CD14-positive monocyte (primary cell): ENCODE results near the gene LIN54. TPM values are rescaled to one million over a fixed set of nuclear protein-coding genes. Genes with fewer than 3 reads are reported as not detected.

ENCODE experiments used
- DNase-seq, 3 donors: peaks; one replicate each; pipeline ENCODE4 v3.0.0-alpha.2; 2011 to 2022
- H2AFZ ChIP-seq: 2 replicates; pipeline ENCODE4 v1.6.0; 2012; ENCODE audit warnings: mild to moderate bottlenecking, low read depth, low read length, inconsistent platforms; ENCODE audit not compliant: insufficient read depth, poor library complexity, severe bottlenecking
- H3K27ac ChIP-seq, 2 donors: 1 replicate in 1 of 2; 2 replicates in 1 of 2; pipeline ENCODE4 v1.5.1; 2012 to 2013; ENCODE audit warnings: low read length in 2 of 2, control low read depth in 1 of 2, inconsistent platforms in 1 of 2, low read depth in 1 of 2, mild to moderate bottlenecking in 1 of 2
- H3K27me3 ChIP-seq, 2 donors: one replicate each; pipeline versions ENCODE4 v1.6.0 to v1.6.1; 2011 to 2013; ENCODE audit warnings: low read length in 2 of 2; ENCODE audit not compliant: control insufficient read depth in 2 of 2, insufficient read depth in 2 of 2
- H3K36me3 ChIP-seq, 2 donors: replicated peaks in 1 of 2; 1 replicate in 1 of 2; 2 replicates in 1 of 2; pipeline versions ENCODE4 v1.5.1 to v1.6.1; 2012 to 2013; ENCODE audit warnings: low read length in 2 of 2, control low read depth in 1 of 2, inconsistent platforms in 1 of 2, mild to moderate bottlenecking in 1 of 2; ENCODE audit not compliant: insufficient read depth in 2 of 2, control insufficient read depth in 1 of 2
- H3K4me1 ChIP-seq, 2 donors: 1 replicate in 1 of 2; 2 replicates in 1 of 2; pipeline versions ENCODE4 v1.5.1 to v1.6.1; 2012 to 2013; ENCODE audit warnings: low read length in 2 of 2, control low read depth in 1 of 2, inconsistent platforms in 1 of 2, mild to moderate bottlenecking in 1 of 2, moderate library complexity in 1 of 2; ENCODE audit not compliant: insufficient read depth in 2 of 2, control insufficient read depth in 1 of 2
- H3K4me2 ChIP-seq: replicated peaks from 2 replicates; pipeline ENCODE3; 2012; ENCODE audit warnings: low read length, moderate library complexity, mild to moderate bottlenecking; ENCODE audit not compliant: poor library complexity, severe bottlenecking; ENCODE audit errors: extremely low read depth
- H3K4me3 ChIP-seq, 3 experiments: fragments of 200-600 bp in 1 of 3; sonication (generic) in 1 of 3; replicated peaks in 1 of 3; 1 replicate in 2 of 3; 2 replicates in 1 of 3; pipeline ENCODE4 v1.5.1; 2011 to 2013; ENCODE audit warnings: low read length in 3 of 3, mild to moderate bottlenecking in 3 of 3, control low read depth in 2 of 3, low read depth in 2 of 3, inconsistent platforms in 1 of 3, moderate library complexity in 1 of 3
- H3K79me2 ChIP-seq: 2 replicates; pipeline ENCODE4 v1.6.0; 2012; ENCODE audit warnings: mild to moderate bottlenecking, control low read depth, inconsistent platforms, low read length, moderate library complexity; ENCODE audit not compliant: insufficient read depth
- H3K9ac ChIP-seq: 2 replicates; pipeline ENCODE4 v1.6.0; 2017; ENCODE audit warnings: low read length, mild to moderate bottlenecking; ENCODE audit not compliant: insufficient read depth, poor library complexity, severe bottlenecking
- H3K9me3 ChIP-seq, 2 donors: replicated peaks in 1 of 2; 1 replicate in 1 of 2; 2 replicates in 1 of 2; pipeline versions ENCODE4 v1.5.1 to v1.6.1; 2012 to 2013; ENCODE audit warnings: low read length in 2 of 2, control low read depth in 1 of 2; ENCODE audit not compliant: control insufficient read depth in 1 of 2, insufficient read depth in 1 of 2
- H4K20me1 ChIP-seq: 2 replicates; pipeline ENCODE4 v1.6.0; 2012; ENCODE audit warnings: mild to moderate bottlenecking, low read length, control low read depth, moderate library complexity; ENCODE audit not compliant: insufficient read depth
- H3K27ac Mint-ChIP-seq, 7 donors: one replicate each; pipeline ENCODE4 v1.8.0; 2020; ENCODE audit warnings: mild to moderate bottlenecking in 7 of 7, mixed read lengths in 7 of 7, moderate library complexity in 6 of 7, inconsistent platforms in 2 of 7
- H3K27me3 Mint-ChIP-seq, 3 donors: one replicate each; pipeline ENCODE4 v1.8.0; 2021 to 2022; ENCODE audit warnings: low read depth in 3 of 3, mild to moderate bottlenecking in 3 of 3, mixed read lengths in 3 of 3, moderate library complexity in 3 of 3, inconsistent platforms in 1 of 3
- H3K36me3 Mint-ChIP-seq, 2 donors: one replicate each; pipeline ENCODE4 v1.8.0; 2020; ENCODE audit warnings: mixed read lengths in 2 of 2, inconsistent platforms in 1 of 2, mild to moderate bottlenecking in 1 of 2
- H3K4me1 Mint-ChIP-seq: one replicate; pipeline ENCODE4 v1.8.0; 2020; ENCODE audit warnings: mild to moderate bottlenecking, mixed read lengths
- H3K4me3 Mint-ChIP-seq, 2 donors: one replicate each; pipeline ENCODE4 v1.8.0; 2020; ENCODE audit warnings: mild to moderate bottlenecking in 2 of 2, mixed read lengths in 2 of 2, moderate library complexity in 1 of 2
- H3K9me3 Mint-ChIP-seq, 7 donors: one replicate each; pipeline ENCODE4 v1.8.0; 2020 to 2022; ENCODE audit warnings: mixed read lengths in 7 of 7, mild to moderate bottlenecking in 6 of 7, moderate library complexity in 6 of 7, inconsistent platforms in 2 of 7
- CTCF ChIP-seq: fragments of 200-600 bp; IDR thresholded peaks from one replicate; pipeline ENCODE4 v1.8.0; 2022; ENCODE audit warnings: antibody characterized with exemption, mild to moderate bottlenecking
- WGBS: methylation state at CpG from one replicate; pipeline ENCODE4 v1.1.5; 2013; ENCODE audit warnings: missing lambda C conversion rate; ENCODE audit not compliant: insufficient coverage; 5-methylcytosine and 5-hydroxymethylcytosine counted together
- intact Hi-C, 2 donors: fragments of 100-400 bp; cut with micrococcal nuclease; formaldehyde crosslinking; loops; one replicate each; pipeline versions ENCODE4 v1.15.0 to v1.15.1; 2023
- polyA plus RNA-seq, 3 donors: library from polyadenylated mRNA; depleted of rRNA in 1 of 3; unstranded in 2 of 3; stranded (reverse) in 1 of 3; fragments of 300-500 nt in 2 of 3; fragments of >200 nt in 1 of 3; fragmentation: Illumina TruSeq in 2 of 3; gene quantifications; 1 replicate in 2 of 3; 2 replicates in 1 of 3; pipeline ENCODE4 v1.2.3, GENCODE V29; 2012 to 2021

Gene LIN54
- polyA plus RNA-seq, 3 donors: 2.9 to 6.4 (median 3.7) TPM

- Mint-ChIP-seq H3K36me3 (peaks cover 37 to 46% of the 10 kb centered on the region in 2 donors), H3K9me3 (no peaks in the 10 kb centered on the region), H3K27me3 (no peaks in the 10 kb centered on the region), H3K4me1 (peaks cover 34% of the 10 kb centered on the region), H3K27ac (peak overlapping the region in 1 of 7 donors; percentile 15), H3K4me3 (no peak overlapping the region)
- H4K20me1 ChIP-seq: peaks cover 34% of the 10 kb centered on the region
- H3K27ac ChIP-seq: no peak overlapping the region
- peaks cover 76% of the 10 kb centered on the region for H3K79me2 ChIP-seq
- no peak for TF ChIP-seq CTCF
- intact Hi-C loops: loop anchor here in 1 of 2 donors (10.0 kb wide), 1 partner anchor 519 kb away; the partner anchor contains the start of gene HNRNPD
- no peaks in the 10 kb centered on the region for H3K9me3 ChIP-seq
- no peak overlapping the region for H3K9ac ChIP-seq
- 100% methylated on average over 2 of the region's 3 CpGs for WGBS
- H3K4me1 ChIP-seq: peaks cover 26 to 42% of the 10 kb centered on the region in 2 donors
- no peaks in the 10 kb centered on the region for H3K27me3 ChIP-seq
- no peak overlapping the region for H3K4me2 ChIP-seq
- no peak overlapping the region for H3K4me3 ChIP-seq
- H2AFZ ChIP-seq: no peak overlapping the region
- H3K36me3 ChIP-seq: peaks cover 32 to 53% of the 10 kb centered on the region in 2 donors
- no peak for DNase-seq
These were observed 116.7 kb downstream of the LIN54 start for GRCh38 chr4:82893942-82894341.

GRCh38 chr4:82892467-82892802, 118.2 kb downstream of the LIN54 start:
- intact Hi-C loops: loop anchor here in 1 of 2 donors (10.0 kb wide), 1 partner anchor 518 kb away; the partner anchor contains the start of gene HNRNPD
- no peaks in the 10 kb centered on the region for H3K9me3 Mint-ChIP-seq
- H3K4me3 Mint-ChIP-seq: no peak overlapping the region
- Histone ChIP-seq H3K9me3 (no peaks in the 10 kb centered on the region), H2AFZ (no peak overlapping the region), H3K79me2 (peaks cover 76% of the 10 kb centered on the region), H4K20me1 (peaks cover 20% of the 10 kb centered on the region), H3K4me3 (peak overlapping the region in 1 of 3 experiments; percentile 88), H3K9ac (no peak overlapping the region), H3K4me2 (no peak overlapping the region), H3K27ac (no peak overlapping the region), H3K4me1 (peaks cover 18 to 31% of the 10 kb centered on the region in 2 donors), H3K36me3 (peaks cover 32 to 47% of the 10 kb centered on the region in 2 donors), H3K27me3 (no peaks in the 10 kb centered on the region)
- peaks cover 32 to 43% of the 10 kb centered on the region in 2 donors for H3K36me3 Mint-ChIP-seq
- no peak for TF ChIP-seq CTCF
- DNase-seq: no peak
- WGBS: no CpG with 5 or more reads among the region's 1 CpG
- H3K4me1 Mint-ChIP-seq: peaks cover 26% of the 10 kb centered on the region
- H3K27ac Mint-ChIP-seq: peak overlapping the region in 1 of 7 donors; percentile 63
- no peaks in the 10 kb centered on the region for H3K27me3 Mint-ChIP-seq
